ENCODE measurements around the gene ADRM1.

GRCh38 chr20:62299666-62300236 lies 3.0 kb upstream of the ADRM1 start:
- no peak for TF ChIP-seq CTCF (IDR thresholded peaks at IDR 0.05; ENCODE audit: low read depth, low read length)
- TF ChIP-seq EZH2phosphoT487 (IDR thresholded peaks at IDR 0.05; ENCODE audit: low read depth), result no peak

All from OCI-LY3 (cell line).